Epithelial cell of esophagus (primary cell): ENCODE measurements around the gene GAS2L3.
"Not testable (repeated sequence)": the region's sequence is repeated elsewhere in the genome, so short reads cannot be mapped to it uniquely, and the experiment has no call there.

ENCODE experiments used
- DNase-seq: peaks from one replicate; pipeline ENCODE4 v3.0.0; 2010; ENCODE audit warnings: low read depth
- H3K4me3 ChIP-seq: 2 replicates; pipeline ENCODE4 v1.5.1; 2011; ENCODE audit warnings: mild to moderate bottlenecking, low read length, control low read depth
- TF ChIP-seq, protein P1 (sequence below): IDR thresholded peaks from 2 replicates; pipeline ENCODE4 v1.5.1; 2011; ENCODE audit warnings: low read depth, mild to moderate bottlenecking, low read length, control low read depth, inconsistent platforms; ENCODE audit not compliant: insufficient read depth; ENCODE audit errors: missing control alignments

Gene GAS2L3

GRCh38 chr12:100539202-100539601, 34.3 kb upstream of the GAS2L3 start:
- TF ChIP-seq, protein P1, sequence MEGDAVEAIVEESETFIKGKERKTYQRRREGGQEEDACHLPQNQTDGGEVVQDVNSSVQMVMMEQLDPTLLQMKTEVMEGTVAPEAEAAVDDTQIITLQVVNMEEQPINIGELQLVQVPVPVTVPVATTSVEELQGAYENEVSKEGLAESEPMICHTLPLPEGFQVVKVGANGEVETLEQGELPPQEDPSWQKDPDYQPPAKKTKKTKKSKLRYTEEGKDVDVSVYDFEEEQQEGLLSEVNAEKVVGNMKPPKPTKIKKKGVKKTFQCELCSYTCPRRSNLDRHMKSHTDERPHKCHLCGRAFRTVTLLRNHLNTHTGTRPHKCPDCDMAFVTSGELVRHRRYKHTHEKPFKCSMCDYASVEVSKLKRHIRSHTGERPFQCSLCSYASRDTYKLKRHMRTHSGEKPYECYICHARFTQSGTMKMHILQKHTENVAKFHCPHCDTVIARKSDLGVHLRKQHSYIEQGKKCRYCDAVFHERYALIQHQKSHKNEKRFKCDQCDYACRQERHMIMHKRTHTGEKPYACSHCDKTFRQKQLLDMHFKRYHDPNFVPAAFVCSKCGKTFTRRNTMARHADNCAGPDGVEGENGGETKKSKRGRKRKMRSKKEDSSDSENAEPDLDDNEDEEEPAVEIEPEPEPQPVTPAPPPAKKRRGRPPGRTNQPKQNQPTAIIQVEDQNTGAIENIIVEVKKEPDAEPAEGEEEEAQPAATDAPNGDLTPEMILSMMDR, result no peak
- H3K4me3 ChIP-seq, result no peak overlapping the region
- DNase-seq, result peak; percentile 63

DNA sequence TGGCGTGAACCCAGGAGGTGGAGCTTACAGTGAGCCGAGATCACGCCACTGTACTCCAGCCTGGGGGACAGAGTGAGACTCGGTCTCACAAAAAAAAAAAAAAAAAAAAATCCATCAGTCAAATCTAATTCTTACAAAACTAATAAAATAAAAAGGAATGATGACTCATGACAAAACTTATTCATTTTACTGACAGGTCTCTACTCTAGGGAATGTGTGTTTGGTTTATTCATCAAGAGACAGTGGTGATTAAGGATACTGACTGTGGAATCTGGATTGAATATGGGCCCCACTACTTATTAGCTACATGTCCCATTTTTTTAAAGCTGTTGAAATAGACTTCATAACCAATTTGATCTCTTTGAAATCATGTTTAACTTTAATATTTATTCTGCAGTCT, 29.3 kb upstream of the GAS2L3 start:
- no peak overlapping the region for H3K4me3 ChIP-seq
- no peak for DNase-seq
- TF ChIP-seq, protein P1, result no peak

GRCh38 chr12:100545092-100545491, 28.4 kb upstream of the GAS2L3 start:
- H3K4me3 ChIP-seq, result no peak overlapping the region
- TF ChIP-seq, protein P1, result no peak
- no peak for DNase-seq

- TF ChIP-seq, protein P1, result no peak
- no peak for DNase-seq
- no peak overlapping the region for H3K4me3 ChIP-seq
These were observed 19.5 kb upstream of the GAS2L3 start for GRCh38 chr12:100553936-100554335.

- TF ChIP-seq, protein P1, result peak; percentile 82
- H3K4me3 ChIP-seq, result no peak overlapping the region
- peak; percentile 79 for DNase-seq
These were observed 18.8 kb upstream of the GAS2L3 start for GRCh38 chr12:100554608-100555077.

GRCh38 chr12:100555722-100556121, 17.8 kb upstream of the GAS2L3 start:
- no peak for DNase-seq
- TF ChIP-seq, protein P1, result no peak
- H3K4me3 ChIP-seq, result no peak overlapping the region

- no peak overlapping the region for H3K4me3 ChIP-seq
- TF ChIP-seq, protein P1, result no peak
- DNase-seq, result no peak
These were observed 16.1 kb upstream of the GAS2L3 start for GRCh38 chr12:100557357-100557756.

DNA sequence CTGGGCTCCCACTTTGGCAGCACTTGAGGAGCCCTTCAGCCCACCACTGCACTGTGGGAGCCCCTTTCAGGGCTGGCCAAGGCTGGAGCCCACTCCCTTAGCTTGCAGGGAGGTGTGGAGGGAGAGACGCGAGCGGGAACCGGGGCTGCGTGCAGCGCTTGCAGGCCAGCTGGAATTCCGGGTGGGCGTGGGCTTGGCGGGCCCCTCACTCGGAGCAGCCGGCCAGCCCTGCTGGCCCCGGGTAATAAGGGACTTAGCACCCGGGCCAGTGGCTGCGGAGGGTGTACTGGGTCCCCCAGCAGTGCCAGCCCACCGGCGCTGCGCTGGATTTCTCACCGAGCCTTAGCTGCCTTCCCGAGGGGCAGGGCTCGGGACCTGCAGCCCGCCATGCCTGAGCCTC, 14.2 kb upstream of the GAS2L3 start:
- not testable (repeated sequence) for DNase-seq, H3K4me3 ChIP-seq
